ENCODE measurements around the gene FKBP3.
A peak's percentile ranks its signal among the peaks of the same experiment; 100 is the strongest.
"Not testable (repeated sequence)": the region's sequence is repeated elsewhere in the genome, so short reads cannot be mapped to it uniquely, and the experiment has no call there.

Gene FKBP3

GRCh38 chr14:45083976-45084722, 50.1 kb downstream of the FKBP3 start, which contains the start of gene PRPF39:
Gene PRPF39, plus strand, starts transcription at chr14:45084116. Its CDS starts 11,124 bp downstream, at chr14:45095240.
- Histone ChIP-seq H3K4me1 (ENCODE audit: insufficient read depth, poor library complexity, severe bottlenecking) (peaks cover 23% of the 10 kb centered on the region), H3K27me3 (ENCODE audit: insufficient read depth, poor library complexity, severe bottlenecking) (no peaks in the 10 kb centered on the region), H3K9me3 (ENCODE audit: severe bottlenecking) (no peaks in the 10 kb centered on the region), H3K36me3 (ENCODE audit: low read depth) (peaks cover 9% of the 10 kb centered on the region; the same call in 1 of the 2 replicates), H3K4me3 (ENCODE audit: severe bottlenecking) (peak within 1 kb of the TSS; percentile 77), H3K27ac (ENCODE audit: poor library complexity, severe bottlenecking) (peak within 1 kb of the TSS; percentile 68)
- DNase-seq (ENCODE audit: low spot score) (peak; percentile 96), ATAC-seq (ENCODE audit: low read depth) (peak; percentile 88)
- no peak for TF ChIP-seq CTCF (IDR thresholded peaks at IDR 0.05; ENCODE audit: poor library complexity, severe bottlenecking)

GRCh38 chr14:45083617-45083975, 50.7 kb downstream of the FKBP3 start:
- Histone ChIP-seq H3K36me3 (ENCODE audit: low read depth) (peaks cover 4% of the 10 kb centered on the region; the same call in 1 of the 2 replicates), H3K9me3 (ENCODE audit: severe bottlenecking) (no peaks in the 10 kb centered on the region), H3K4me3 (ENCODE audit: severe bottlenecking) (peak overlapping the region; percentile 77), H3K4me1 (ENCODE audit: insufficient read depth, poor library complexity, severe bottlenecking) (peaks cover 18% of the 10 kb centered on the region), H3K27me3 (ENCODE audit: insufficient read depth, poor library complexity, severe bottlenecking) (no peaks in the 10 kb centered on the region), H3K27ac (ENCODE audit: poor library complexity, severe bottlenecking) (peak overlapping the region; percentile 68)
- DNase-seq (ENCODE audit: low spot score): no peak
- ATAC-seq (ENCODE audit: low read depth): no peak
- TF ChIP-seq CTCF (IDR thresholded peaks at IDR 0.05; ENCODE audit: poor library complexity, severe bottlenecking): no peak

GRCh38 chr14:45082420-45082819, 51.9 kb downstream of the FKBP3 start:
- Histone ChIP-seq H3K4me1 (ENCODE audit: insufficient read depth, poor library complexity, severe bottlenecking) (peaks cover 9% of the 10 kb centered on the region), H3K4me3 (ENCODE audit: severe bottlenecking) (no peak overlapping the region), H3K36me3 (ENCODE audit: low read depth) (0 out of 2 replicates have a peak, but pooled peaks cover 4% of the 10 kb centered on the region), H3K9me3 (ENCODE audit: severe bottlenecking) (no peaks in the 10 kb centered on the region), H3K27me3 (ENCODE audit: insufficient read depth, poor library complexity, severe bottlenecking) (no peaks in the 10 kb centered on the region), H3K27ac (ENCODE audit: poor library complexity, severe bottlenecking) (no peak overlapping the region)
- TF ChIP-seq CTCF (IDR thresholded peaks at IDR 0.05; ENCODE audit: poor library complexity, severe bottlenecking): no peak
- no peak for ATAC-seq (ENCODE audit: low read depth)
- no peak for DNase-seq (ENCODE audit: low spot score)

GRCh38 chr14:45081096-45081495, 53.2 kb downstream of the FKBP3 start:
- not testable (repeated sequence) for H3K27ac ChIP-seq (ENCODE audit: poor library complexity, severe bottlenecking); ATAC-seq (ENCODE audit: low read depth); H3K9me3 ChIP-seq (ENCODE audit: severe bottlenecking); H3K36me3 ChIP-seq (ENCODE audit: low read depth); DNase-seq (ENCODE audit: low spot score); H3K27me3 ChIP-seq (ENCODE audit: insufficient read depth, poor library complexity, severe bottlenecking); H3K4me1 ChIP-seq (ENCODE audit: insufficient read depth, poor library complexity, severe bottlenecking); H3K4me3 ChIP-seq (ENCODE audit: severe bottlenecking)

- H3K4me1 ChIP-seq (ENCODE audit: insufficient read depth, poor library complexity, severe bottlenecking); H3K9me3 ChIP-seq (ENCODE audit: severe bottlenecking); H3K4me3 ChIP-seq (ENCODE audit: severe bottlenecking); H3K27me3 ChIP-seq (ENCODE audit: insufficient read depth, poor library complexity, severe bottlenecking); H3K36me3 ChIP-seq (ENCODE audit: low read depth); H3K27ac ChIP-seq (ENCODE audit: poor library complexity, severe bottlenecking); ATAC-seq (ENCODE audit: low read depth); DNase-seq (ENCODE audit: low spot score): not testable (repeated sequence)
Observed at GRCh38 chr14:45080416-45080968, 53.8 kb downstream of the FKBP3 start.

GRCh38 chr14:45078323-45078722, 56.0 kb downstream of the FKBP3 start:
- no peak overlapping the region for H3K27ac ChIP-seq (ENCODE audit: poor library complexity, severe bottlenecking)
- H3K36me3 ChIP-seq (ENCODE audit: low read depth): peaks cover 5% of the 10 kb centered on the region
- no peaks in the 10 kb centered on the region for H3K4me1 ChIP-seq (ENCODE audit: insufficient read depth, poor library complexity, severe bottlenecking)
- H3K27me3 ChIP-seq (ENCODE audit: insufficient read depth, poor library complexity, severe bottlenecking): no peaks in the 10 kb centered on the region
- no peak overlapping the region for H3K4me3 ChIP-seq (ENCODE audit: severe bottlenecking)
- H3K9me3 ChIP-seq (ENCODE audit: severe bottlenecking): no peaks in the 10 kb centered on the region
- no peak for ATAC-seq (ENCODE audit: low read depth)
- no peak for DNase-seq (ENCODE audit: low spot score)
- no peak for TF ChIP-seq CTCF (IDR thresholded peaks at IDR 0.05; ENCODE audit: poor library complexity, severe bottlenecking)
